ENCODE measurements around the gene PGM1.
A peak's percentile ranks its signal among the peaks of the same experiment; 100 is the strongest.

Gene PGM1

DNA sequence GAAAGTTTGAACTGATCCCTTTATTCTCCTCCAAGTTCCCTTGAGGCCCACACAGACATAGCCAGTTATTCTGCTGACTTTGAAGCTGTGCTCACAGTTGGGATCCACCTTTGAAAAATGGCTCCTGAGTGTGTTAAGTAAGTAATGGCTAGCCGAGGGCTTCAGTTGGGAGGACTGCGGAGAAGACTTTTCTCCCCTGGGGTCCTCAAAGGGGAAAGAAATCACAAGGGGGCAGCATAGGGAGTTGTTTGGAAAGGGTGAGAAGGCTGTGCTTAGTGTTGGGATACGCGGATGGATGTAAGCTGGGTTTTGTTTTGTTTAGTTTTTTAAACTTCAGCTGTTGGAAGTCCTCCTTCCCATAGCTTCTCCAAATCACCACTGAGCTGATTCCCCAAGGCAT lies 8.3 kb downstream of the PGM1 start:
- no peak for FAIRE-seq

DNA sequence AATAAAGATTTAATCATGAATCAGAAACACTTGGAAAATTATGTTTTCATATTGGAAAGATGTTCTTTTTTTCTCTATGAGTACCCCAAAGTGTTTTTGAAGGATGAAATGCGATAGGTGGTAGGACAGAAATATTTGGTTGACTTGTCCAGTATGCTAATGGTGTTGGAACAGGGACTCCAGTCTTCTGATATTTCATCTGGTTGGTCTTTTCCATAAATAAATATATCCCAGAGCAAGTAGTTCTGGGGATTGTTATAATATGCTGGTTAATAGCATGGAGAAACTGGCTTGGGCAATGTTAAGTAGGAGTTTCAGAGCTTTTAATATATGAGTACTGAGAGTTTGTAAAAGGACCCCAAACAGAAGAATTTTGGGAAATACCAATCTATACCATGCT lies 8.7 kb downstream of the PGM1 start:
- FAIRE-seq: no peak

DNA sequence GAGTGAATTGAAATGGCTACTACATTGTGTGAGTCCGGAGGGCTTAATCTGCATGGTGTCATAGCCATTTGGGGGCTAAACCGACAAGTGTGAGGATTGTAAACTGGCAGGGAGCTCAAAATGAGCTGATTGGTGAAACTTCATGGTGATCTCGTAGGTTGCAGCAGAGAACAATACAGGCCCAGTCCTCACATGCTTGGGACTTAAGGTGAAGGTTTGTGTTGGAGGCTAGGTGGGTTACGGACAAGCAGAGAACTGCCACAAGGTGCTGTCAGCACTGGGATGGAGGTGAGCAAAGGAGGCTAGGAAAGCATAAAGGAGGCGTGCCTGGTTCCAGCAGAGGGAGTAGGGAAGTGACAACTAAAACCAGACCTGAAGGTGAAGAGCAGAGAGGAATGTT lies 9.4 kb downstream of the PGM1 start:
- FAIRE-seq: no peak

DNA sequence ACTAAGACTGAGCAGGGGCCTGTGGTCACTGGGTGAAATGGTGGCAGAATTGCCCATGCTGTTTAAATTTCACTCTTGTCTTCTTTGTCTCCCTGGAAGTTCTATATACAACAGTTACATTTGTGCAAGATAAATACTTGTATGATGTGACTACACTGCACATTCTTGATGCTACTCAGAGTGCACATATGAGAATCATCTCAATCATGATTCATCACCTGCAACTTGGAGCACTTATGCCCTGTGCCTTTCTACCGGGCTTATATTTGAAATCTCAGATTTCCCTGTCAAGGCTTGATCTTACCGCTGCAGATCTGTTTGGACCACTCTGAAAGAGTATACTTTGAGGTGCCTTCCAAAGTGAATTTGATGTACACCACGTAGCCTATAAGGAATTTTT lies 10.6 kb downstream of the PGM1 start:
- FAIRE-seq: no peak

DNA sequence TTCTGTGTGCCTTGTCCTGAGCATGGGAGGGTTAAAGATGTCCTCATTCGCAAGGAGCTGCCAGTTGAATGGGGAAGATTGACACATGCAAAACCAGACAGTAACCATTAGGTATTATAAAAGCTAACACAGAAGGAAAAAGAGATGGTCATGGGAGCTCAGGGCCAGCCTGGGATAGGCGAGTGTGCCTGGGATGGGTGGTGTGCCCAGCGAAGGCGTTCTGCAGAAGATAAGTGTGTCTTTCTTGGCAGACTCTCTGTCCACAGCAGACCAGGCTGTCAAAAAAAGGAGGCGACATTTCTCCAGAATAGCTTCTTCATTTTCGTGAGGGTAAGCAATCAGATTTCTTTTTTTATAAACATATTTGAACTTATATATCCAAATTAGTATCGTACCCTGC lies 14.1 kb downstream of the PGM1 start:
- no peak for FAIRE-seq

DNA sequence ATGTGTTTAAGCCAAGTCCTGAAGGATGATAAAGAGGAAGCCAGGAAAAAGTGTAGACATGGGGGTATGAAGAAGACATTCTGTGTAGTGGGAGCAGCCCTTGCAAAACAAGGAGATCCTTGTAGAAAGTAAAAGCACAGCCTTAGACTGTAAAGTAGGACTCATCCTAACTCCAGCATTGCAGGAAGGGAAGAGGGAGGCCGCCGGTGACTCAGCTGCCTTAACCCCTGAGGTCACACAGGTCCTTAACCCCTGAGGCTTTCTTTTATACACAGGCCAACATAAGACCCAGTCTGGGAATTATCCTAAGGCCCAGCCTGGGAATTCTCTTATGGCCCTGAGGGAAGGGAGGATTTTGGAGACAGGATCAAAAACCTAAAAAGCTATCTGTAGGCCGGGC lies 18.0 kb downstream of the PGM1 start:
- no peak for FAIRE-seq

DNA sequence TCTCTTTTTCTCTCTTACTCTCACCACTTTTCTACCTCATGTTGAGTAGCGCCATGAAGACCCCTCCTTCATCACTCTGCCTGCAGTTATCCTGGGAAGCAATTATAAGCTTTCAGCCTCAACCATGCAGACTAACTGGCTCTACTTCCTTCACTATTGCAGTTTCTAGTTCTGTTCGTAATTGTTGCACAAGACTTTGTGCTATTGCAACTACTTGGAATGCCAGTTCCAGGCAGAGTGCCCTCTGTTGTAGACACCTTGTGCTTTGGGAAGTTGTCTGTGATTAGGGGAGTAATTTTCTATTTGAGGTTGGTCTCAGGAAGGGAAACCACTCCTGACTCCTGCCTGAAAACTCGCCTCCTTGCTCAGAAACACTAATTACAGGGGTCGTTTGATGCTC lies 19.4 kb downstream of the PGM1 start:
- FAIRE-seq: no peak

DNA sequence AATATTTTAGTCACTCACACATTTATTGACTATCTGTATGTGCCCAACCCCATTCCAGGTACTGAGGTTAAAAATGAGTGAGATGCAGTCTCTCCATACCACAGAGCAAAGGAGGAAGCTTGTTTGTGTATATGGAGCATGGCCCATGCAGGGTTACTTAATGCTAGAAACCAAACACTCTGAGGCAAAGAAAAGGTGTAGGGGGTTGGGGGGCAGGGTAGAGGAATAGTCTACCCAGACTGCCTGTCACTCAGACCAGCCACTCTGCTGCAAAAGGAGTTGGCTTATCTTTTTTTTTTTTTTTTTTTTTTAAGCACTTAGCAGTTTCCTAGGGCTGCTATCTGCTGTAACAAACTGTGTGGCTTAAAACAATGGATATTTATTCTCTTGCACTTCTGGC lies 19.8 kb downstream of the PGM1 start:
- FAIRE-seq: no peak

DNA sequence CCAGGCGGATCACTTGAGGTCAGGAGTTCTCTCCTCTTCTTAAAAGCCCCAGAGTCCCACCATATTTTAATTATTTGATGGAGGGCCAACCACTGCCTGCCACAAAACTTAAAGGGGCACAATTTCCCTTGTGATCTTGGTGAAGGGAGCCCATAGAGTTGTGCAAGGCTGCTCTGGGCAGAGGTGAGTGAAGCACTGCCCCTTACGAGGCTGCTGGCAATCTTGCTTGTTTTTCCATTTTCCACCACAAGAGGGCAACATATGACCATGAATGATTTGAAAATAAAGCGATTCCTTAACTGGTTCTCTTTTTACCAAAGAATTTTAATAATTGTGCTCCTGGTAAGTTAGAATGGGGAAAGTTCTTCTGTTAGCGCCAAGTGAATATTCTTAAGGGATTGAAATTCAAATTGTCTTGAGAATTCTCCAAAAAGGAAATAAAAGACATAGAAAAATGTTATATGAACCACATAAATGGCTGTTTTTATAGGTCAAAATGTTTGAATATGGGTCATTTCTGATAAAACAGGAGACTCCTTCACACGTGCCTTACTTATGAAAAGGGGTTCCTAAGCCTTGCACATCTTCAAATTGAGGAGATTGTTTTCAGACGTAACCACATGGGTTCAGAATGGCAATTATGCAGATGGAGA lies 22.7 kb downstream of the PGM1 start:
- peak; percentile 96 for FAIRE-seq

DNA sequence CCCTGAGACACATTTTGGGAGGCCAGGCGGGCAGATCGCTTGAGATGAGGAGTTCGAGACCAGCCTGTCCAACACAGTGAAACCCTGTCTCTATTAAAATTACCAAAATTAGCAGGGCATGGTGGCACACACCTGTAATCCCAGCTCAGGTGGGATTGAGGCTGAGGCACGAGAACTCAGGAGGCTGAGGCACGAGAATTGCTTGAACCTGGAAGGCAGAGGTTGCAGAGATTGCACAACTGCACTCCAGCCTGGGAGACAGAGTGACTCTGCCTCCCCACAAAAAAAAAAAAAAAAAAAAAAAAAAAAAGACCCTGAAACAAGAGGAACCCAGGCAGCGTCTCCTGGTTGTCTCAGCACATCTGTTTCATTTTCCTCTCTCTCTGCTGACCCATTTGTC lies 24.2 kb downstream of the PGM1 start:
- no peak for FAIRE-seq

DNA sequence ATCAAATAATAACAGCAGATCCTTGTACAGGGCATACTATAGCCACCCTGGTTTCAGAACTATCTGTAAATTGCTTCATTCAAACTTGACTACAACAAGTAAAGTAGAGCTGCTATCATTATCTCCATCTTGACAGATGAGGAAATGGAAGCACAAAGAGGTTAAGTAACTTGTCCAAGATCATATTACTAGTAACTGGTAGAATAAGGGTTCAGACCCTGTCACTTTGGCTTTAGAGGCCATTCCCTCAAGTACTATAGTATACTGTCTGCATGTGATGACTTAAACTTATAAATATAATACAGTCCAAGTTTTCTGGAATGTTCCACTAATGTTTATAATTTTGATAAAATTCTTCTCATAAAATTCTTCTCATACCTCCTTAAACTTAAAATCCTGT lies 24.8 kb downstream of the PGM1 start:
- FAIRE-seq: no peak

DNA sequence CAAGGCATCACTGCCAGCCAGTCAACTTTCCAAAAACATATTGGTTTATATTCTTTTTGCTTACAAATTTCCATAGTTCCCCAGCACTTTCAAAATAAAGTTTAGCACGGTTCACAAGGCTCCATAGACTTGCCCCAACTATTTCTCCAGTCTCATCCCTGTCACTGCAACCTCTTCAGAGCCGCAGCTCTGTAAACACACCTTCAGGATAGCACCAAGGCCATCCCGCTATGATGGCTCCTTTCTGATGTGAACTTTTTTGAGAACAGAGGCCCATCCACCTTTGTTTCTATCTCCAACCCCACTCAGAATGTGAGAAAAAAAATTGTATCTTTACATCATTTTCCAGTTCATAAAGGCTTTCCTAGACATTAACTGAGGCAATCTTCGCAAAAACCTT lies 26.3 kb downstream of the PGM1 start:
- no peak for FAIRE-seq

DNA sequence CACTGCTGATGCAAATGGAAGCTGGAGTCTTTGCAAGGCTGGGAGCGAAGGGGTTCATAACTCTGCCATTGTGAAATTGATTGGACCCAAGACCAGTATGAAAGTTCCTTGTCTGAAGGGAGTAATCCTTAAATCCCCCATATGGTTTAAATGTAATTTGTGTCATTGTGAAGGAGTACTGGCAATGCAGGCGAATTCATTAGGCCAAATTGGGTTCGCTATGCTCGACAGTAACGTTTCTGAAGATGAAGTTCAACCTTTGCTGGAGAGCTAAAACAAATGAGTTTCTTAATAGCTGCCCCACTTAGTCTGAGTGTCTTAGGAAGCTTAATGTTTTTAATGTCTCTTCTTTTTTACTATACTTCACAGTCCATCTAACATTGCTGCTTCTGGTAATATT lies 27.5 kb downstream of the PGM1 start:
- FAIRE-seq: no peak

DNA sequence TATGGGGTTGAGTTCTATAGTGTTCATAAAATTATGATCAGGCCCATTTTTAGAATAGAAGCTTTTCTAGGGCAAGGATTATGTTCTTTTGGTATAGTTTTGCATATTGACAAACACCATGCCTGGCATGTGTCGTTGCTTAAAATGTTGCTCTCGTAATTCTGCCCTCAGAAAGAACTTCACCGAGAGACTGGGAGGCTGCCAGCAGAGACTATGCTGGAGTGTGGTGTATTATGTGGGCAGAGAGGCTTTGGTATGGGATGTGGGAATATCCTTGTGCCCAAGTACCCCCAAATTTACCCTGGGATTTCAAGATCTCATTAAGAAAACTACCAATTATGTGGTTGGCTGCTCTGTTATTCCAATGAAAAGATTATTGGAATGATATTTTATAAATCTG lies 27.9 kb downstream of the PGM1 start:
- FAIRE-seq: no peak

DNA sequence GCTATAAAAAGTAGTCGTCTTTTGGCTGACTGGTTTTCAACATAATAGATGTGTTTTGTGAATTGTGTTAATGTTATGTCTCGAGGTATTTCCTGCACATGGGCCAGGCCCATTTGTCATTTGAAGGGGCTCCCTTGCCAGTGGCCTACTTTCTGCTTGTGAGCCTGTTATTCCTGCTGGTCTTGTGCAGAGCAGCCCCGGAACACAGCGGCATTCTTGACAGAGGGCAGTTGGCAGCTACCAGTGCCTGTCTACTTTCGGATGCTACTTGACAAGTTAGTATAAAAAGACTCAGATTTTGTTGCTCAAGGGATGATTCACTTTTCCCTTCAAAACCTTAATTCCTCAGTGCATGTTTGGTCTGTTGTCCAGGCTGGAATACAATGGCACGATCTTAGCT lies 28.5 kb downstream of the PGM1 start:
- FAIRE-seq: no peak

DNA sequence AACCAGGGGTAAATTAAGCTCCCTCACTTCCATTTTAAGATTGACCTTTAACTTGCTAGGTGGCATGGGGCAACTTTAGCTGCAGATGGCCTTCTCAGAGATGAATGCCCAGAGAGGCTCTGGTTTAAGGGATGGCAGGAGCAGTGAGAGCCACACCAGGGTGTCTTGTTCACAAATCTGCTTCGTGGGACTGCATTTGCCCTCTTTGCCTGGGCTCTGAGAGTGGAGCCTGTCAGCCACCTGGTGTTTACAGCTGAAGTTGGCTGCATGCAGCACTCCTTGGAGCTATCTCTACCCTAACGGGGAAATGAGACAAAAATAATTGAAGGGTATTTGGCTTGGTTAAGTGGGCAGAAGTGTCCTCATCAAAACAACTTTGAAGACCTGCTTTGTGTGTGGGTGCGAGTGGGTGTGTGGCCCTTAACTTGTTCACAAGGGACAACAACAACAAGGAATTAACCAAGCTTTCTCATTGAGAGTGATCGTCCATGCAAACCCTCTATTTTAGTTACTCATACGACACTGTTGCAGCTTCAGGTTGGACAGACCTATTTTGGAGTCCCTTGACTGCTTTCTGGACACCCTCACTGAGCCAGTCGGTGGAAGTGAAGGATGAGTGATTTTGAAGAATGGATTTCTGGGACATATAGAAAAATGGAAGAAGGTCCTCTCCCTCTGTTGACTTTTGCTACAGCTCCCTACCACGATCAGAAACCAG lies 29.8 kb downstream of the PGM1 start:
- no peak for FAIRE-seq

DNA sequence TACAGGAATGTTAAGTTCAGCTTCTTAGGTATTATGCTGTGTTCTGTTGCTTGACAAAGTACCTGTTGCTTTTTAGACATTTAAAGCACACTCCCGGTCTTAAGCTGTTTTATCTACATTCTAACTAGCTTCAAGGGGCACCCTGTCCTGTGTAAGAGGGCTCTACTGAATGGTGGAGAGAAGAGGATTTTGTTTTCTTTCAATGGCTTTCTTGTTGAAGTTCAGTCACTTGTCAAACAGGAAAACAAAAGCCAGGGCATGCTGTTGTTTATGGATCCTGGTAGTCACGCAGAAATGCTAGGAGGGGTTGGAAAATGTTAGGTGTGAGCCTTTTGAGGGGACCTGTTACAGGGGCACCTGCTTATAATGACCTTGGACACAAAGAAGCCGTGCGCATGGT lies 30.7 kb downstream of the PGM1 start:
- no peak for FAIRE-seq

DNA sequence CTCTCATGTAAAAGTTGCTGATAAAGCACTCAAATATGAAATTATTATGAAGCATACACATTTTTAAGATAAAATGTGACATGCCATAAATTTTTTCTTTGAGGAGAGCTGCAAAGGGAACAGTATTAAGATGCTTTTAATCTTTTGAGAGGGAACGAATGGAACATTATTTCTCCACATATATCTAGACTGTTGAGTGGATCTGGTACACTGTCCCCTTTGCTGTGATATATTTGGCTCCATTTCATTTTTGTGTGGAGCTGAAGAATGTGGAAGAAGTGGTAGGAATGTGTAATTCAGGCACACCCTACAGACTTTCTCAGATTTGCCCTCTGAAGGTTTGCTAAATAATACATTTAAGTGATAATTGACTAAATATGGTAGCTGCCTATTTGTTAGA lies 31.7 kb downstream of the PGM1 start:
- FAIRE-seq: no peak

DNA sequence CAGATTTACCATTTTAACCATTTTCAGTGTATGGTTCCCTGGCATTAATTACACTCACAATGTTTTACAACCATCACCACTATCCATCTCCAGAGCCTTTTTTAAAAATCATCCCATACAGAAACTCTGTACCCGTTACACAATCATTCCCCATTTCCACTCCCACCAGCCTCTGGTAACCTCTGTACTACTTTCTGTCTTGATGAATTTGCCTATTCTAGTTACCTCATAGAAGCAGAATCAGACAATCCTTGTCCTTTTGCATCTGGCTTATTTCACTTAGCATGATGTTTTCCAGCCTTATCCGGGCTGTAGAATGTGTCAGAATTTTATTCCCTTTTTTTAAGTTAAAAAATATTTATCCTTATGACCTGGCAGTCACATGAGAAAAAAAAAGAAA lies 33.0 kb downstream of the PGM1 start:
- FAIRE-seq: no peak

DNA sequence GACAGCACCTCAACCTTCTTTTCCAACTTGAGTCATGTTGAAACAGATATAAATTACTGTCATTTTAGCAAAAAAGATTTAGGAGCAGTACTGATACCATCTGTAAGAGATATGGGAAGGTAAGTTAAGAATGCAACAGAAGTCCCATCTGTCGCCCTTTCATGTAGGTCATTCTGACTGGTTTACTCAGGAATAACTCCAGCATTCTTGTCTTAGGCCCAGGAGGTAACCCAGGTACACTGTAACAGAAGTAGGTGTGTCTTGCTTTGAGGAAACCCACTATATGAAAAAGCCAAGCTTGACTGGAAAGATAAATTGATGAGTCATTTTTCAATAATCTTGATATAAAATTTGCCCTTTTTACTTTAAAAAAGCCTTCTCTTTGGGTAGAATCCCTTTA lies 35.4 kb downstream of the PGM1 start:
- FAIRE-seq: no peak

DNA sequence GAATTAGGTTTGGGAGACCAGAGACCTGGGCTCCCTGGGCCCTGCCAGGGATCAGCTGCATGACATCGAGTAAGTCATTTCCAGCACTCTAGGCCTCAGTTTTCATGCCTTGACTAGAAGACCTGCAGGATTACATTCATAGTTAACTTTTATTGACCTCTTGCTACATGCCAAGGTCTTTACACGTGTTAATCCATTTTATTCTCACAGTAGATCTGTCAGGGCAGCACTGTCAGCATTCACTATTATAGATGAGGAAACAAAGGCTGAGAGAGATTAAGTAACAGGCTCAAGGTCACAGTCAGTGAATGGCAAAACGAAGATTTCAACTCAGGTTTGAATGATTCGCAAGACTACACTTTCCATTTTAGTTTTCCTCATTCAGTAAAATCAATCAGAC lies 37.0 kb downstream of the PGM1 start:
- FAIRE-seq: no peak

DNA sequence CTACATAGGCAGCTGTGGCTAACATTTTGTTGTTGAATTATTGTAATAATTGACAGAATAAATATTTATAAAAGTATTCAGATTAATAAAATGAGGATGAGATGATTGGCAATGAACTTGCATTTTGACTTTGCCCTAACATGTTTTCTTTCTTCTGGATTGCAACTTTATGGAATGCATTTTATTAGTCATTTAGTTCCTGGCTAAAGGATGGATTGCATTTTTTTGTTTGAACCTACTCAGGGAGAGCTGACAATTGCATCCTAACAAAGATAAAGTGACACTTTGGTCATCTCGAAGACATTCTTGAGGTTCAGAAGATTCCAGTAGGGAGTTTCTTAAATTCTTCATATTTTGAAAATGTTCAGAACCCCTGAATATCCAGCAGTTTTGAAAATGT lies 37.5 kb downstream of the PGM1 start:
- FAIRE-seq: no peak

DNA sequence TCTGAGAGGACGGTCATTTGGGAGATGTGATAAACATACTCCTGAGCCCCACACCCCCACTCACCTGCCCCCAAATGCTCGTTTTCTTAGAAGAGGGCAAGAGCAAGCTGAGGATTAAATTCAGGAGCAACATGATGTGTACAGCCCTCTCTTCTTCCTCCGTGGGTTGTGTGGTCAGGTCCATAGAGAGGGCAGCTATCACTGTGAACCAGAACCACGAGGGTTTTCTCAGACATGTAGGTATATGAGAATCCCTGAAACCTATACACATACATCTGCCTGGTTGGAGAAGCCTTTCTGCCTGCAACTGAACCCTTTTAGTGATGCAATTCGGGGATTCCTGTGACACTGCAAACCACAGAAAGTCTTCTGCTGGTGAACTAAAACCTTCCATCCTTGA lies 38.9 kb downstream of the PGM1 start:
- FAIRE-seq: no peak

DNA sequence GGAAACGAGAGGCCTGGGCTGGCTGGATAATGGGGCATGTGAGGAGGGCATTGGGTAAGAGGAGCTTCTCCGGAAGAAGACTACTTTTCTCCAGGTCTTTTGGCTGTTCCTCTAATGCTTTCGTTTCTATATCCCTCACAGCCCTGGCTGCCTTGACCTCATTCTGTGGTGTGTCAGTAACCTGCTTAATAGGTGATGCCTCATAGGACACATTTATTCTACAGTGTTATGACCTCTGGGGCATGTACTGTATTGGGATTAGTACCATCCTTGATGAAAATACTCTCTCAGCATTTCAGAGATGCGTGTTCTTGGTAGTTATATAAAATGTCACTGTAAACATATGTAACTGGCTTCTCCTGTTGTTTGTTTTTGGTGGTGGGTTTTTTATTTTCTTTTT lies 40.1 kb downstream of the PGM1 start:
- no peak for FAIRE-seq

DNA sequence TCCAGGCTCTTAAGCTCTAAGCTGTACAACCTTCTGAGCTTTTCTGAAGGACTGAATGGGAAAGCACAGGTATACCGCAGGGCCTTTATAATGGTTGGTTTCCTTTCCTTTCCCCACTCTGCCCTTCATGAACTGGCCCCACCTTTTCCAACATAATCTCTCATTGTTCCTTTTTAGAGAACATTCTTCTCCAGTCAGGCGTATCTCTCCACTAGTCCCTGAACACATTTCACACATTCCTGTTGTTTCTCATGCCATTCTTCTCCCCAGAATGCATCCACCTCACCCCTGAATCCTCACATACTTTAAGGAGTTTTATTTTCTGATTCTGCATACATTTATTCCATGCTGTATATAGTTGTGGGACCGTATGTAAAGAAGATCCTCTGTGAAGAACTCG lies 41.3 kb downstream of the PGM1 start:
- no peak for FAIRE-seq
